ENCODE results near the gene P2RY4. TPM values are rescaled to one million over a fixed set of nuclear protein-coding genes. Genes with fewer than 3 reads are reported as not detected.

Gene P2RY4
- polyA plus RNA-seq, 3 donors = 0.36 TPM; not detected in 2

DNA sequence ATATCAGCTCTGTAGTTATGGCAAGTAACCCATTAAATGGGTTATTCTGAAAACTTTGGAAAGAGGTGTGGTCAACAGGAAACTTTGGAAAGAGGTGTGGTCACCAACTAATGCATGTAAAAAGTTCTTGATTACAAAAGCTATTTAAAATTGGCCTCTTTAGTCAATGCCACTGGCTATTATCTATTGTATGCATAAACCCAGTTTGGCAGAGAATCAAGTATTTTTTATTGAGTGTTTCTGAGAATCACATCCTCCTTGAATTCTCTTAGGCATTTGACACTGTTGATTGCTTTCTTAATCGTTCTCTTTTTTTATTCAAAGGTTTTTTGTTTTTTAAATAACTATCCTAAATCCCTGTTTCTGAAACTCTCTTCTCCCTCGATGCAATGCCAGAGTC is 7.5 kb downstream of the P2RY4 start:
- DNase-seq = no peak
- Histone ChIP-seq H3K4me2 (replicated peaks; ENCODE audit: extremely low read depth, low read length, poor library complexity, severe bottlenecking) (no peak overlapping the region), H3K4me3 (replicated peaks in 1 of 3; ENCODE audit: low read depth in 2 of 3, low read length in 3 of 3) (no peak overlapping the region), H3K9me3 (replicated peaks in 1 of 2; ENCODE audit: control insufficient read depth in 1 of 2, insufficient read depth in 1 of 2, low read length in 2 of 2) (no peaks in the 10 kb centered on the region), H4K20me1 (ENCODE audit: insufficient read depth, low read length) (no peaks in the 10 kb centered on the region), H3K4me1 (ENCODE audit: control insufficient read depth in 1 of 2, insufficient read depth in 2 of 2, low read length in 2 of 2) (no peaks in the 10 kb centered on the region), H3K27ac (ENCODE audit: low read depth in 1 of 2, low read length in 2 of 2) (no peak overlapping the region), H3K27me3 (ENCODE audit: control insufficient read depth in 2 of 2, insufficient read depth in 2 of 2, low read length in 2 of 2) (peaks cover 0 to 2% of the 10 kb centered on the region in 2 donors), H3K79me2 (ENCODE audit: insufficient read depth, low read length) (no peaks in the 10 kb centered on the region), H3K36me3 (replicated peaks in 1 of 2; ENCODE audit: control insufficient read depth in 1 of 2, insufficient read depth in 2 of 2, low read length in 2 of 2) (no peaks in the 10 kb centered on the region), H3K9ac (ENCODE audit: insufficient read depth, low read length, poor library complexity, severe bottlenecking) (no peak overlapping the region), H2AFZ (ENCODE audit: insufficient read depth, low read depth, low read length, poor library complexity, severe bottlenecking) (no peak overlapping the region)
- no peak for TF ChIP-seq CTCF (IDR thresholded peaks at IDR 0.05)
- intact Hi-C loops (cut with micrococcal nuclease) = no loop called here
- Mint-ChIP-seq H3K36me3 (no peaks in the 10 kb centered on the region), H3K27ac (no peak overlapping the region), H3K4me1 (no peaks in the 10 kb centered on the region), H3K9me3 (peaks cover 0 to 3% (median 0%) of the 10 kb centered on the region in 7 donors), H3K27me3 (ENCODE audit: low read depth in 3 of 3) (peaks cover 0 to 4% (median 2%) of the 10 kb centered on the region in 3 donors), H3K4me3 (no peak overlapping the region)
- WGBS (ENCODE audit: insufficient coverage) = 100% methylated on average over 1 of the region's 2 CpGs

DNA sequence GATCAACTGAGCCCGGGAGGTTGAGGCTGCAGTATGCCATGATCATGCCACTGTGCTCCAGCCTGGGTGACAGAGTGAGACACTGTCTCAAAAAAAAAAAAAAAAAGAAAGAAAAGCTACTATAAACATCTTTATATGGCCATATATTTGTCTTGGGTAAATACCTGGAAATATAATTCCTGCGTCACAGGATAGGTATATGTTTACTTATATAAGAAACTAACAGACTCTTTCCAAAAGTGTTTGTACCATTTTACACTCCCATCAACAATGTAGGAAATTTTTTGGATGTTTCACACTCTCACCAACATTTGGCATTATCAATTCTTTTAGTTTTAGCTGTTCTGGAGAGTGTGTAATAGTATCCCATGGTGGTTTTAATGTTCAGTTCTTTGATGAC is 12.8 kb downstream of the P2RY4 start:
- no peaks in the 10 kb centered on the region for H3K9me3 ChIP-seq (replicated peaks in 1 of 2; ENCODE audit: control insufficient read depth in 1 of 2, insufficient read depth in 1 of 2, low read length in 2 of 2)
- H3K36me3 ChIP-seq (replicated peaks in 1 of 2; ENCODE audit: control insufficient read depth in 1 of 2, insufficient read depth in 2 of 2, low read length in 2 of 2) = no peaks in the 10 kb centered on the region
- H3K4me1 ChIP-seq (ENCODE audit: control insufficient read depth in 1 of 2, insufficient read depth in 2 of 2, low read length in 2 of 2) = no peaks in the 10 kb centered on the region
- no peaks in the 10 kb centered on the region for H3K79me2 ChIP-seq (ENCODE audit: insufficient read depth, low read length)
- Mint-ChIP-seq H3K9me3 (peaks cover 0 to 3% (median 0%) of the 10 kb centered on the region in 7 donors), H3K27ac (no peak overlapping the region), H3K4me1 (no peaks in the 10 kb centered on the region), H3K4me3 (no peak overlapping the region), H3K27me3 (ENCODE audit: low read depth in 3 of 3) (peaks cover 0 to 1% (median 0%) of the 10 kb centered on the region in 3 donors), H3K36me3 (no peaks in the 10 kb centered on the region)
- no peak overlapping the region for H2AFZ ChIP-seq (ENCODE audit: insufficient read depth, low read depth, low read length, poor library complexity, severe bottlenecking)
- no CpG with 5 or more reads among the region's 2 CpGs for WGBS (ENCODE audit: insufficient coverage)
- TF ChIP-seq CTCF (IDR thresholded peaks at IDR 0.05) = no peak
- intact Hi-C loops (cut with micrococcal nuclease) = no loop called here
- no peaks in the 10 kb centered on the region for H4K20me1 ChIP-seq (ENCODE audit: insufficient read depth, low read length)
- no peak overlapping the region for H3K27ac ChIP-seq (ENCODE audit: low read depth in 1 of 2, low read length in 2 of 2)
- peaks cover 0 to 4% of the 10 kb centered on the region in 2 donors for H3K27me3 ChIP-seq (ENCODE audit: control insufficient read depth in 2 of 2, insufficient read depth in 2 of 2, low read length in 2 of 2)
- no peak for DNase-seq
- H3K4me3 ChIP-seq (replicated peaks in 1 of 3; ENCODE audit: low read depth in 2 of 3, low read length in 3 of 3) = no peak overlapping the region
- no peak overlapping the region for H3K9ac ChIP-seq (ENCODE audit: insufficient read depth, low read length, poor library complexity, severe bottlenecking)
- H3K4me2 ChIP-seq (replicated peaks; ENCODE audit: extremely low read depth, low read length, poor library complexity, severe bottlenecking) = no peak overlapping the region

Data from CD14-positive monocyte (primary cell).